Heart right ventricle (tissue), 16 donors: ENCODE measurements around the gene CCDC73. TPM values are rescaled to one million over a fixed set of nuclear protein-coding genes. Genes with fewer than 3 reads are reported as not detected.

Source experiments
- ATAC-seq, 8 donors: fragments of 200-7000 bp; cut with Tn5 transposase; one replicate each; pipeline ENCODE4 v1.9.1; 2020; ENCODE audit warnings: mild to moderate bottlenecking in 8 of 8, moderate library complexity in 8 of 8, moderate number of reproducible peaks in 1 of 8
- DNase-seq, 2 donors: peaks; one replicate each; pipeline ENCODE4 v3.0.0-alpha.2; 2020
- H3K27ac ChIP-seq, 10 donors: fragments of 200-600 bp; sonication (generic) in 2 of 10; one replicate each; pipeline versions ENCODE4 v1.5.0 to v1.8.0; 2020 to 2022; ENCODE audit warnings: mild to moderate bottlenecking in 3 of 10
- H3K27me3 ChIP-seq, 7 donors: fragments of 200-600 bp; one replicate each; pipeline ENCODE4 v1.8.0; 2021 to 2022; ENCODE audit warnings: mild to moderate bottlenecking in 2 of 7
- H3K36me3 ChIP-seq, 9 donors: fragments of 200-600 bp; sonication (generic) in 1 of 9; one replicate each; pipeline versions ENCODE4 v1.5.0 to v1.8.0; 2020 to 2022; ENCODE audit warnings: mild to moderate bottlenecking in 2 of 9
- H3K4me1 ChIP-seq, 9 donors: fragments of 200-600 bp; sonication (generic) in 1 of 9; one replicate each; pipeline versions ENCODE4 v1.5.0 to v1.8.0; 2020 to 2022; ENCODE audit warnings: mild to moderate bottlenecking in 4 of 9
- H3K4me3 ChIP-seq, 10 donors: fragments of 200-600 bp; sonication (generic) in 2 of 10; one replicate each; pipeline versions ENCODE4 v1.5.0 to v1.8.0; 2020 to 2022; ENCODE audit warnings: mild to moderate bottlenecking in 7 of 10, moderate library complexity in 2 of 10
- H3K9me3 ChIP-seq, 11 donors: fragments of 200-600 bp in 10 of 11; sonication (generic) in 2 of 11; one replicate each; pipeline versions ENCODE4 v1.5.0 to v1.8.0; 2013 to 2022; ENCODE audit warnings: mild to moderate bottlenecking in 2 of 11, control low read depth in 1 of 11, moderate library complexity in 1 of 11
- WGBS, 2 donors: extraction: QIAGEN DNeasy Blood & Tissue Kit; methylation state at CpG; one replicate each; pipeline ENCODE4 v1.1.7; 2013; ENCODE audit warnings: inconsistent platforms in 1 of 2; 5-methylcytosine and 5-hydroxymethylcytosine counted together
- intact Hi-C, 10 donors: fragments of 100-400 bp; cut with DNase I; formaldehyde crosslinking; loops; one replicate each; pipeline versions ENCODE4 v1.11.1 to v1.14.2; 2022
- polyA plus RNA-seq, 2 donors: library from polyadenylated mRNA; stranded (reverse); fragments of 200-250 nt; gene quantifications; one replicate each; pipeline ENCODE4 v1.2.3, GENCODE V29; 2013
- total RNA-seq, 10 donors: library from RNA; stranded (reverse); fragmentation: NEBNext Ultra II Directional in 3 of 10; extraction: Animal tissue kit (Norgen Biotek cat#: 25700) in 3 of 10; gene quantifications; one replicate each; pipeline versions ENCODE4 v1.2.1 to v1.2.4, GENCODE V29; 2021 to 2023
- TF ChIP-seq, protein P1 (sequence below), 9 donors: fragments of 200-600 bp; sonication (generic) in 2 of 9; IDR thresholded peaks; one replicate each; pipeline versions ENCODE4 v1.5.0 to v1.8.0; 2021 to 2022; ENCODE audit warnings: antibody characterized with exemption in 9 of 9, mild to moderate bottlenecking in 5 of 9, moderate library complexity in 1 of 9
- donor health status: Arrhythmogenic right ventricular cardiomyopathy.
- donor health status: ischemic (EF 13 %, LVEDD 7.1; RV severe dilation, severe dysfunction).
- donor health status: healthy with polysubstance abuse.
- donor health status: DM: no; HTN: yes; CAD: no.
- donor health status: DM: no; HTN: no; CAD: no.
- donor health status: ischemic (EF 25% LVEDD 6.9; RV normal size, moderate dysfunction).
- donor health status: ischemic (EF 25% LVEDD 5.7; RV mildly dilated, moderate dysfunction).
- donor health status: healthy.
- donor health status: DM: yes; HTN: yes; CAD: no.
- donor health status: Ischemic cardiomyopathy.
- donor health status: ischemic (EF 35%, LVEDD 5.7; RV mildly dilated, moderate dysfunction).
- donor health status: nonischemic (EF 11% LVEDD 7.7; RV severe dilation, severe dysfunction).
- donor health status: DM: yes; HTN: yes; CAD: no.
- donor health status: PGD.
- donor health status: ischemic (EF 29% LVEDD 5.4; RV normal size, mild dysfunction).
- donor health status: nonischemic (EF 23%, LVEDD 6.1; RV moderate dilation, normal function).

The CCDC73 gene
- total and polyA plus RNA-seq, 12 donors: 0.01 TPM; not detected in 11

DNA sequence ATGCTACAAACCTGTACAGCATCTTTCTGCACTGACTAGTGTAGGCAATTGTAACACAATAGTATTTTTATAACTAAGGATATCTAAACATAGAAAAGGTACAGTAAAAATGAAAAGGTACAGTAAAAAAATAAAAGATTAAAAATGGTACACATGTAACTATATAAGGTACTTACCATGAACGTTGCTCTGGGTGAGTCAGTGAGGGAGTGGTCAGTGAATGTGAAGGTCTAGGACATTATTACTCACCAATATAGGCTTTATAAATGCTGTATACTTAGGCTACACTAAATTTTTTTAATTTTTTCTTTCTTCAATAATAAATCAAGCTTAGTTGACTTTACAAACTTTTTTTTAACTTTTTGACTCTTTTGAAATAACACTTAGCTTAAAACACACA is 150.9 kb downstream of the CCDC73 start:
- DNase-seq (no peak), ATAC-seq (no peak)
- Histone ChIP-seq H3K36me3 (no peaks in the 10 kb centered on the region), H3K27ac (no peak overlapping the region), H3K27me3 (peaks cover 0 to 3% (median 0%) of the 10 kb centered on the region in 7 donors), H3K4me1 (no peaks in the 10 kb centered on the region), H3K4me3 (no peak overlapping the region), H3K9me3 (no peaks in the 10 kb centered on the region)
- WGBS, 2 donors: 56 to 71% methylated on average over 1 of the region's 1 CpG
- TF ChIP-seq, protein P1, sequence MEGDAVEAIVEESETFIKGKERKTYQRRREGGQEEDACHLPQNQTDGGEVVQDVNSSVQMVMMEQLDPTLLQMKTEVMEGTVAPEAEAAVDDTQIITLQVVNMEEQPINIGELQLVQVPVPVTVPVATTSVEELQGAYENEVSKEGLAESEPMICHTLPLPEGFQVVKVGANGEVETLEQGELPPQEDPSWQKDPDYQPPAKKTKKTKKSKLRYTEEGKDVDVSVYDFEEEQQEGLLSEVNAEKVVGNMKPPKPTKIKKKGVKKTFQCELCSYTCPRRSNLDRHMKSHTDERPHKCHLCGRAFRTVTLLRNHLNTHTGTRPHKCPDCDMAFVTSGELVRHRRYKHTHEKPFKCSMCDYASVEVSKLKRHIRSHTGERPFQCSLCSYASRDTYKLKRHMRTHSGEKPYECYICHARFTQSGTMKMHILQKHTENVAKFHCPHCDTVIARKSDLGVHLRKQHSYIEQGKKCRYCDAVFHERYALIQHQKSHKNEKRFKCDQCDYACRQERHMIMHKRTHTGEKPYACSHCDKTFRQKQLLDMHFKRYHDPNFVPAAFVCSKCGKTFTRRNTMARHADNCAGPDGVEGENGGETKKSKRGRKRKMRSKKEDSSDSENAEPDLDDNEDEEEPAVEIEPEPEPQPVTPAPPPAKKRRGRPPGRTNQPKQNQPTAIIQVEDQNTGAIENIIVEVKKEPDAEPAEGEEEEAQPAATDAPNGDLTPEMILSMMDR (IDR thresholded peaks at IDR 0.05): no peak
- intact Hi-C loops: no loop called here

DNA sequence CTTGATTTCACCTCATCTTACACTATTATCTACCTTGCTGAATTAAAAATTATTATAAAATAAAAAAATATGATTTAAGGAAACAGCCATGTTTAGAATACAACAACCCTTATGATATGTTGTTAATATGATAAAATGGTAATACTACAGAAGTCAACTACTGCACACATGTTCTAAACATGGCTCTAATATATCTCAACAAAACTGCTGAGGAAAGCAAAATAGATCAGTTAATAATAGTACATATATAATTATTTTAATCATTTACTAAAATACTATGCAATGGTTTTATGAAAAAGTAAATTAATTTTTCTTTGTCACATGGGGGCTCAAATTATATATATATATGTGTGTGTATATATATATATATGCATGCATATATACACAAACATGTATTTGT is 153.1 kb downstream of the CCDC73 start:
- Histone ChIP-seq H3K4me1 (no peaks in the 10 kb centered on the region), H3K27me3 (peaks cover 0 to 3% (median 0%) of the 10 kb centered on the region in 7 donors), H3K9me3 (no peaks in the 10 kb centered on the region), H3K27ac (no peak overlapping the region), H3K36me3 (no peaks in the 10 kb centered on the region), H3K4me3 (no peak overlapping the region)
- intact Hi-C loops: no loop called here
- ATAC-seq (no peak), DNase-seq (no peak)
- TF ChIP-seq, protein P1 (IDR thresholded peaks at IDR 0.05): no peak

DNA sequence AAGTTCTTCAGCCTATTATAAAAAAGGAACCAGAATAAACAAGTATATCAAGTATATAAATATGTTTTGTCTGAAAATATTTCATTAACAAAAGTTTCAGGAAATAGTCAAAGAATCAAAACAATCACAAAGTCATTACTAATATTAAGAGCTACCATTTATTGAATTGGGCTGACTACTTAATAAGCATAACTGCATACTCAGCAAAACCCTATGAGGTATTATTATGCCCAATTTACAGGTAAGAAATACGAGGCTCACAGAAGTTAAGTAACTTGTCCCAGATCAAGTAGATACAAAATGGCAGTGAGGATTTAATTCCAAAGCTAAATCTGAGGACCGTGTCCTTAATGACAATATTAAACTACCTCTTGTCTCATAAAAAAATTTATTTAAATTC is 158.6 kb downstream of the CCDC73 start:
- WGBS, 2 donors: 82 to 91% methylated on average over 2 of the region's 2 CpGs
- intact Hi-C loops: loop anchor here in 1 of 10 donors (10.0 kb wide), 1 partner anchor 59 kb away; no protein-coding TSS in a partner anchor
- TF ChIP-seq, protein P1 (IDR thresholded peaks at IDR 0.05): no peak

DNA sequence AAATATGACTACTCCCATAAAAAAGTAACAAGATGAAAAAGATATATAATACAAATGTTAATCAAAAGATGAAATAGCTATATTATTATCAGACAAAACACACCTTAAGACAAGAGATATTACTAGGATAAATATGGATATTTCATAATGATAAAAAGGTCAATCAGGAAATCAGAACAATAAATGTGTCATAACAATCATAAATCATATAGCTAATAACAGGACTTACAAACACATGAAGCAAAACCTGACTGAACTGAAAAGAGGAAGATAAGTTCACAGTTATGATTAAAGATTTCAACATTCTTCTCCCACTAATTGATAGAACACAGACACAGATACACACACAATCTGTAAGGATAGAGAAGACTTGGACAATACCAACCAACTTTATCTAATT is 163.6 kb downstream of the CCDC73 start:
- TF ChIP-seq, protein P1 (IDR thresholded peaks at IDR 0.05): no peak
- no peak for DNase-seq
- intact Hi-C loops: loop anchor here in 1 of 10 donors (10.0 kb wide), 1 partner anchor 64 kb away; no protein-coding TSS in a partner anchor
- H3K27me3 ChIP-seq: no peaks in the 10 kb centered on the region
- no peak overlapping the region for H3K4me3 ChIP-seq
- H3K4me1 ChIP-seq: no peaks in the 10 kb centered on the region
- ATAC-seq: no peak
- peaks cover 0 to 8% (median 0%) of the 10 kb centered on the region in 11 donors for H3K9me3 ChIP-seq
- H3K36me3 ChIP-seq: no peaks in the 10 kb centered on the region
- H3K27ac ChIP-seq: no peak overlapping the region

More for the DNA sequence above, 158.6 kb downstream of the CCDC73 start:
- Histone ChIP-seq H3K9me3 (peaks cover 0 to 4% (median 0%) of the 10 kb centered on the region in 11 donors), H3K4me3 (no peak overlapping the region), H3K36me3 (no peaks in the 10 kb centered on the region), H3K27ac (no peak overlapping the region), H3K27me3 (peaks cover 0 to 3% (median 0%) of the 10 kb centered on the region in 7 donors), H3K4me1 (no peaks in the 10 kb centered on the region)
- ATAC-seq (no peak), DNase-seq (no peak)
